HG03442 (cell line): Measurements from ENCODE around the gene NUTM2A.
"Not testable (repeated sequence)": the region's sequence is repeated elsewhere in the genome, so short reads cannot be mapped to it uniquely, and the experiment has no call there.

ENCODE experiments used
- ATAC-seq: cut with Tn5 transposase; IDR thresholded peaks from one replicate; pipeline ENCODE4 v1.9.1; 2021; ENCODE audit warnings: mild to moderate bottlenecking, moderate library complexity; ENCODE audit not compliant: unreplicated experiment

The NUTM2A gene

GRCh38 chr10:87242192-87242591 is 16.9 kb downstream of the NUTM2A start:
- ATAC-seq = not testable (repeated sequence)

GRCh38 chr10:87247335-87247734 is 22.1 kb downstream of the NUTM2A start:
- not testable (repeated sequence) for ATAC-seq

- ATAC-seq = not testable (repeated sequence)
These were observed 23.6 kb downstream of the NUTM2A start for GRCh38 chr10:87248818-87249353.

- not testable (repeated sequence) for ATAC-seq
These were observed 55.6 kb downstream of the NUTM2A start for GRCh38 chr10:87280749-87281392.
